Stimulated activated naive CD4-positive, alpha-beta T cell treated with Interleukin-2 at 50 U/mL for 16 hours (primary cell): Measurements from ENCODE around the gene GPI.
"Not testable (repeated sequence)": the region's sequence is repeated elsewhere in the genome, so short reads cannot be mapped to it uniquely, and the experiment has no call there.

Experiments
- DNase-seq: peaks from one replicate; lab custom pipeline; 2025; lab: John Stamatoyannopoulos, UW

The GPI gene

GRCh38 chr19:34368338-34368737, 3.3 kb downstream of the GPI start:
- no peak for DNase-seq

DNA sequence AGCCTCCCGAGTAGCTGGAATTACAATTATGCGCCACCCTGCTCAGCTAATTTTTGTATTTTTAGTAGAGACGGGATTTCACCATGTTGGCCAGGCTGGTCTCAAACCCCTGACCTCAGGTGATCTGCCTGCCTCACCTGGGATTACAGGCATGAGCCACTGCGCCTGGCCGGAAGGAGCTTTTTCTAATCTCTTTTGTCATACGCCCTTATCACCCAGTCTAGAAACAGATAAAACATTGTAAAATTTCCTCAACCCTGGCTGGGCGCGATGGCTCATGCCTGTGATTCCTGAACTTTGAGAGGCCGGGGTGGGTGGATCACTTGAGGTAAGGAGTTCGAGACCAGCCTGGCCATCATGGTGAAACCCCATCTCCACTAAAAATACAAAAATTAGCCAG, 4.2 kb downstream of the GPI start:
- DNase-seq, result not testable (repeated sequence)

- DNase-seq, result no peak
Observed at GRCh38 chr19:34370117-34370516, 5.1 kb downstream of the GPI start.

GRCh38 chr19:34370983-34371382, 6.0 kb downstream of the GPI start:
- DNase-seq, result no peak

DNA sequence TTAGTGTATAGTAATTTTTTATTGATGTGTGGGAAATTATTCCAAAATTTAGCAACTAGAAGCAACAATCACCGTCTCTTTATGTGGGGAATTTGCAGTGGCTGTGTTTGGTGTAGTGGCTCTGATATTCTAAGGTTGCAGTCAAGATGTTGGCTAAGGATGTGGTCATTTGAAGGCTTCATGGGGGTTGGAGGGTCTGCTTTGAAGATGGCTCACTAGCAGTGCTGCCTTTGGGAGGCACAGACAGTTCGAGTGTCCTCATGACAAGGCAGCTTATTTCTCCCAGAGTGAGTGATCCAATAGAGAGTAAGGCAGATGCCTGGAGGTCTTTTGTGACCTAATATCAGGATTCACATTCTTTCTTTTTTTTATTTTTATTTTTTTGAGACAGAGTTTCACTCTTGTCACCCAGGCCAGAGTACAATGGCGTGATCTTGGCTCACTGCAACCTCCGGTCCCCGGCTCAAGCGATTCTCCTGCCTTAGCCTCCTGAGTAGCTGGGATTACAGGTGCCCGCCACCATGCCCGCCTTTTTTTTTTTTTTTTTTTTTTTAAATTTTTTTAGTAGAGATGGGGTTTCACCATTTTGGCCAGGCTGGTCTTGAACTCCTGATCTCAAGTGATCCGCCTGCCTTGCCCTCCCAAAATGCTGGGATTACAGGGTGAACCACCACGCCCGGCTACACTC, 8.7 kb downstream of the GPI start:
- no peak for DNase-seq

- DNase-seq, result no peak
Observed at GRCh38 chr19:34375598-34375997, 10.6 kb downstream of the GPI start.

GRCh38 chr19:34380639-34381241, 15.7 kb downstream of the GPI start:
- DNase-seq, result no peak

DNA sequence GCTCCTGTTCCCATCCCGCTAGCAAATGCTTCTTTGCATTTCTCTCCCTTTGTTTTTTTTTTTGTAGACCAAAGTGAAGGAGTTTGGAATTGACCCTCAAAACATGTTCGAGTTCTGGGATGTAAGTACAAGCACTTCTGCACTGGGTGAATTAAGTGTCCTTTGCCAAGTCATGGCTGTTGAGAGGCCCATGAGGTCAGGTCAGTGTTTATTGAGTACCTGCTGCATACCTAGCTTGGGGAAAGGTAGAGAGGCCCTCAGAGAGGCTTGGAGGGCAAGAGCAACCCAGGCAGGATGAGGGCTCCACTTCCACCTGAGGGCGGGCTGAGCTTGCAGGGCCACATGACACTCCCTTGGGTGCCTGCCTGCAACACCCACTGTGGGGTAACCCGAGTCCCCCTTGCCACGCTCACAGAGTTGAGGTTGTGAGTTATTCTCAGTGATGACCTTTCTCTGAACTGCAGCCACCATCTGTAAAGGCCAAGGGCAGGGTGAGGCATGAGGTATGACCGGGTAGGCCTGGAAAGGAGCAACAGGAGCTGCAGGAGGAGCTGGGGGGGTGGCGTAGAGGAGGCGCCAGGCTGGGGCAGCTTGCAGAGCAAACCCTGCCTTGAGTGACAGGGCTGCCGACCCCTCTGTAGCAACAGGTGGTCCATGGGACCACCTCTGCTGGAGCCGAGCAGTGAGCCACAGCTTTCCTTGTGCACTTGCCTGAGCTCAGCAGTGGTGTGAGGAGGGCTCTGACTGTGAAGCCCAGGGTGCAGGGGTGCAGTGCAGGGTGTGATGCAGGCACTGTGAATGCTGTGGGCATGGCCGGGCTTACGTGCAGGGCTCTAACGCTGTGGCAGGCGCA, 16.6 kb downstream of the GPI start:
- no peak for DNase-seq

- no peak for DNase-seq
Observed at GRCh38 chr19:34382471-34382870, 17.5 kb downstream of the GPI start.

GRCh38 chr19:34383599-34383998, 18.6 kb downstream of the GPI start:
- no peak for DNase-seq

DNA sequence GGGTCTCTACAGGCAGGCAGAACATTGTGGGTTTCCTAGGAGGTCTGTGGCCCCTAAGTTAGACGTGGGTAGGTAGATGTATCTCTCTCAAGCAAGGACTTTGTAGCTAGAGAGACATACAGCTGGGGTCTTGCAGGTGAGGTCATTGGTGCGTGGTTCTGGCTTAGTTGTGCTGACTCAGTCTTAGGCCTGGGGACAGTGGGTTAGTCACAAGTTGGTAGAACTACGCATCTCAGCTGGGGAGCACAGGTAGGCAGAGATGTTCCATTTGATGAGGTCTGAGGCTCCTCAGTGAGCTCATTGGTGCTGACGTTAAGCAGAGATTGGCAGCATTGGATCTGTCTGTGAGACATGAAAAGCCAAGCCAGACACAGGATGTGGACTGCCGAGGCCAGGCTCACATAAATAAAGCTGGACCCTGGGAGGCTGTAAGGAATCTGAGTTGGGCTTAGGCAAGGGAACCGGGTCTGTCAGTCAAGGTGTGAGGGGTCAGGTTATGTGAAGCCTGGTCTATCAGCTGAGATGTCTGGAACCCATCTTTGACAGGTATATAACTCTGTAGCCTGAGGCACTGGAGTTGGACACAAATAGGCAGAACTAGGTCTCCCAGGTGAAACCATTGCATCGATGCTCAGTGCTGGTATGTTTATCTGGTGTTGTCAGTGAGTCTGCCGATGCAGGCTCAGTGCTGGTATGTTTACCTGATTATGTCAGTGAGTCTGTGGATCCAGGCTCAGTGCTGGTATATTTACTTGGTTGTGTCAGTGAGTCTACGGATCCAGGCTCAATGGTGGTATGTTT, 21.8 kb downstream of the GPI start:
- no peak for DNase-seq

- no peak for DNase-seq
Observed at GRCh38 chr19:34387446-34387810, 22.4 kb downstream of the GPI start.

GRCh38 chr19:34388745-34389144, 23.7 kb downstream of the GPI start:
- not testable (repeated sequence) for DNase-seq

DNA sequence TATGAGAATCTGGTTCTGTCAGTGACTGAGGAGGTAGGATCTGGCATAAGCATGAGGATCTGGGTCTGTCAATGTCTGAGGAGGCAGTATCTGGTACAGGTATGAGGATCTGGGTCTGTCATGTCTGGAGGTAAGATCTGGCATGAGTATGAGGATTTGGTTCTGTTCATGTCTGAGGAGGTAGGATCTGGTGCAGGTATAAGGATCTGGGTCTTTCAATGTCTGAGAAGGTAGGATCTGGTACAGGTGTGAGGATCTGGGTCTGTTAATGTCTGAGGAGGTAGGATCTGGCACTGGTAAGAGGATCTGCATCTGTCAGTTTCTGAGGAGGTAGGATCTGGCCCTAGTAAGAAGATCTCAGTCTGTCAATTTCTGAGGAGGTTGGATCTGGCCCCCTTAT, 26.8 kb downstream of the GPI start:
- DNase-seq, result no peak

- DNase-seq, result no peak
Observed at GRCh38 chr19:34393031-34393430, 28.0 kb downstream of the GPI start.

GRCh38 chr19:34393629-34394028, 28.6 kb downstream of the GPI start:
- no peak for DNase-seq

DNA sequence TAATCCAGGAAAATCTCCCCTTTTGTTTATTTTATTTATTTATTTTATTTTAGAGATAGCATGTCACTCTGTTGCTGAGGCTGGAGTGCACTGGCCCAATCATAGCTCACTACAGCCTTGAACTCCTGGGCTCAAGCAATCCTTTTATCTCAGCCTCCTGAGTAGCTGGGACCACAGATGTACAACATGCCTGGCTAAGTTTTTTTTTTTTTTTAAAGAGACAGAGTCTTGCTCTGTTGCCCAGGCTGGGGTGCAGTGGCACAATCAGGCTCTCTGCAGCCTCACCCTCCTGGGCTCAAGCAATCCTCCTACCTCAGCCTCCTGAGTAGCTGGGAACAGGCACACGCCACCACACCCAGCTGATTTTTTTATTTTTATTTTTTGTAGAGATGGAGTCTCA, 32.9 kb downstream of the GPI start:
- no peak for DNase-seq

DNA sequence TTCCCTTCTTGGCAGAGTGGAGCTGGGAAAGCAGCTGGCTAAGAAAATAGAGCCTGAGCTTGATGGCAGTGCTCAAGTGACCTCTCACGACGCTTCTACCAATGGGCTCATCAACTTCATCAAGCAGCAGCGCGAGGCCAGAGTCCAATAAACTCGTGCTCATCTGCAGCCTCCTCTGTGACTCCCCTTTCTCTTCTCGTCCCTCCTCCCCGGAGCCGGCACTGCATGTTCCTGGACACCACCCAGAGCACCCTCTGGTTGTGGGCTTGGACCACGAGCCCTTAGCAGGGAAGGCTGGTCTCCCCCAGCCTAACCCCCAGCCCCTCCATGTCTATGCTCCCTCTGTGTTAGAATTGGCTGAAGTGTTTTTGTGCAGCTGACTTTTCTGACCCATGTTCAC, 34.9 kb downstream of the GPI start:
- DNase-seq, result no peak

GRCh38 chr19:34400844-34401243, 35.8 kb downstream of the GPI start:
- not testable (repeated sequence) for DNase-seq

DNA sequence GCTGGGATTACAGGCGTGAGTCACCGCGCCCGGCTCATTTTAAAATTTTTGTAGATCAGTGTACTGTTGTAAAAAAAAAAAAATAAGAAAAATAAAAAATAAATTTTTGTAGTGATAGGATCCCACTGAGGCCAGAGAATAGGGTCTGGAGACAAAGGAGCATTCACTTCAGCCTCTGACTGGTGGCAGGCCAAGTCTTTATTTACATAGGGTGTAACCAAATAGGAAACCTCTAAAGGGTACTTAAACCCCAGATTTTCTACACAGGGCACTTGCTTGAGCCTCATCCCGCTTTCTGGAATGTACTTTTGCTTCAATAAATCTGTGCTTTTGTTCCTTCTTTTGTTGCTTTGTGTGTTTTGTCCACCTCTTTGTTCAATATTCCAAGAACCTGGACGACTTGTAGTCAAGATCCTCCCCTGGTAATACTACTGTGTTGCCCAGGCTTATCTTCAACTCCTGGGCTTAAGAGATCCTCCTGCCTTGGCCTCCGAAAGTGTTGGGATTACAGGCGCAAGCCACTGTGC, 37.1 kb downstream of the GPI start:
- DNase-seq, result no peak

DNA sequence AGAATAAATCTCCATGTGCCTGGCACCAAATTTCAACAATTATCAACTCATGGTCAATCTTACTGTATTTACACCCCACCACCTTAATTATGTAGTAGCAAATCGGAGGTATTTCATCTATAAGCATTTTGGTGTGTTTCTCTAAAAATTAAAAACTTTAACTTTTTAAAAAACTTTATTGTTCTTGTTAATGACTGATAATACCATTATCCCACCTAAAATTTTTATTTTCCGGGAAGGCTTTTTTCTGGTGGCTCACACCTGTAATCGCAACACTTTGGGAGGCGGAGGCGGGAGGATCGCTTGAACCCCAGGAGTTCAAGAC, 38.8 kb downstream of the GPI start:
- DNase-seq, result peak; percentile 31
